ENCODE data around the gene ALPP. TPM values are rescaled to one million over a fixed set of nuclear protein-coding genes. Genes with fewer than 3 reads are reported as not detected.
A peak's percentile ranks its signal among the peaks of the same experiment; 100 is the strongest.
"Not testable (repeated sequence)": the region's sequence is repeated elsewhere in the genome, so short reads cannot be mapped to it uniquely, and the experiment has no call there.

ALPP gene
- polyA plus RNA-seq, 1 donor: 0.06 TPM

DNA sequence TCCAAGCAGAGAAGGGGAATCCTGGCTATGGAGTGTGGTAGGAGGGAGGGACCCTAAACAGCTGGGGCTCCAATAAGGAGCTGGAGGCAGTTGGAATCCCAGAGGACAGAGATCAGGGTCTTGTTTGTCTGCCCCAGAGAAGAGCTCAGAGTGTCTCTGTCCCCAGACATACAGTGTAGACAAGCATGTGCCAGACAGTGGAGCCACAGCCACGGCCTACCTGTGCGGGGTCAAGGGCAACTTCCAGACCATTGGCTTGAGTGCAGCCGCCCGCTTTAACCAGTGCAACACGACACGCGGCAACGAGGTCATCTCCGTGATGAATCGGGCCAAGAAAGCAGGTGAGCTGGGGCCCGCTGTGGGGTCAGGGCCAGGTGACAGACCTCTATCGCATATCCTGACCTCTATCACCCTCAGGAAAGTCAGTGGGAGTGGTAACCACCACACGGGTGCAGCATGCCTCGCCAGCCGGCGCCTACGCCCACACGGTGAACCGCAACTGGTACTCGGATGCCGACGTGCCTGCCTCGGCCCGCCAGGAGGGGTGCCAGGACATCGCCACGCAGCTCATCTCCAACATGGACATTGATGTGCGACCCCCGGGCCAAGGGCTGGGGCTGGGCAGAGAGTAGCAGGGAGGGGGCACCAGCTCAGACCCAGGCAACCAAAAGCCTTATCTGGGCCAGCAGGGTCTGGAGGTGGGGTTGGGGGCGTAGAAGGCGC lies 29.0 kb downstream of the ALPP start:
- not testable (repeated sequence) for H3K27ac ChIP-seq (ENCODE audit: low read length); H3K4me1 ChIP-seq (ENCODE audit: control insufficient read depth, insufficient read depth, low read length); DNase-seq; H3K4me3 ChIP-seq (ENCODE audit: low read length); H3K36me3 ChIP-seq (ENCODE audit: control insufficient read depth, insufficient read depth, low read length); H3K9me3 ChIP-seq (ENCODE audit: control insufficient read depth, low read depth, low read length)
- WGBS (ENCODE audit: insufficient coverage, low lambda C conversion rate): no CpG with 5 or more reads among the region's 30 CpGs
- peaks cover 19% of the 10 kb centered on the region for H3K27me3 ChIP-seq (ENCODE audit: control insufficient read depth, insufficient read depth, low read length)

DNA sequence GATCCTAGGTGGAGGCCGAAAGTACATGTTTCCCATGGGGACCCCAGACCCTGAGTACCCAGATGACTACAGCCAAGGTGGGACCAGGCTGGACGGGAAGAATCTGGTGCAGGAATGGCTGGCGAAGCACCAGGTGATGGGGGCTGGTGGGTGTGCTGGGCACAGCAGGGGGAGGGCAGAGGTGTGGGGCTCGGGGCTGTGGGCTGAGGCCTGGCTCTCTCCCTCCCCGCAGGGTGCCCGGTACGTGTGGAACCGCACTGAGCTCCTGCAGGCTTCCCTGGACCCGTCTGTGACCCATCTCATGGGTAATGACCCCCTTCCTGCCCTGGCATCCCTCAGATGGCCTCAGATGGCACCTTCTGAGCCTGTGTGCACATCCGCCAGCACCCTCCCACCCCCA lies 29.7 kb downstream of the ALPP start:
- H3K9me3 ChIP-seq (ENCODE audit: control insufficient read depth, low read depth, low read length); H3K27ac ChIP-seq (ENCODE audit: low read length); DNase-seq; H3K4me3 ChIP-seq (ENCODE audit: low read length); H3K36me3 ChIP-seq (ENCODE audit: control insufficient read depth, insufficient read depth, low read length); H3K4me1 ChIP-seq (ENCODE audit: control insufficient read depth, insufficient read depth, low read length): not testable (repeated sequence)
- WGBS (ENCODE audit: insufficient coverage, low lambda C conversion rate): no CpG with 5 or more reads among the region's 10 CpGs
- H3K27me3 ChIP-seq (ENCODE audit: control insufficient read depth, insufficient read depth, low read length): peaks cover 23% of the 10 kb centered on the region

DNA sequence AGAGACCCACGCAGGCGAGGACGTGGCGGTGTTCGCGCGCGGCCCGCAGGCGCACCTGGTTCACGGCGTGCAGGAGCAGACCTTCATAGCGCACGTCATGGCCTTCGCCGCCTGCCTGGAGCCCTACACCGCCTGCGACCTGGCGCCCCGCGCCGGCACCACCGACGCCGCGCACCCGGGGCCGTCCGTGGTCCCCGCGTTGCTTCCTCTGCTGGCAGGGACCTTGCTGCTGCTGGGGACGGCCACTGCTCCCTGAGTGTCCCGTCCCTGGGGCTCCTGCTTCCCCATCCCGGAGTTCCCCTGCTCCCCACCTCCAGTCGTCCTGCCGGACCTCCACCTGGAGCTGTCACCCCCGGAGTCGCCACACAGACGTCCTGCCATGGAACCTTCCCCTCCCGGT lies 31.1 kb downstream of the ALPP start:
- not testable (repeated sequence) for H3K27ac ChIP-seq (ENCODE audit: low read length); H3K4me3 ChIP-seq (ENCODE audit: low read length); H3K4me1 ChIP-seq (ENCODE audit: control insufficient read depth, insufficient read depth, low read length); DNase-seq; H3K9me3 ChIP-seq (ENCODE audit: control insufficient read depth, low read depth, low read length); H3K36me3 ChIP-seq (ENCODE audit: control insufficient read depth, insufficient read depth, low read length)
- peaks cover 32% of the 10 kb centered on the region for H3K27me3 ChIP-seq (ENCODE audit: control insufficient read depth, insufficient read depth, low read length)
- WGBS (ENCODE audit: insufficient coverage, low lambda C conversion rate): no CpG with 5 or more reads among the region's 40 CpGs

DNA sequence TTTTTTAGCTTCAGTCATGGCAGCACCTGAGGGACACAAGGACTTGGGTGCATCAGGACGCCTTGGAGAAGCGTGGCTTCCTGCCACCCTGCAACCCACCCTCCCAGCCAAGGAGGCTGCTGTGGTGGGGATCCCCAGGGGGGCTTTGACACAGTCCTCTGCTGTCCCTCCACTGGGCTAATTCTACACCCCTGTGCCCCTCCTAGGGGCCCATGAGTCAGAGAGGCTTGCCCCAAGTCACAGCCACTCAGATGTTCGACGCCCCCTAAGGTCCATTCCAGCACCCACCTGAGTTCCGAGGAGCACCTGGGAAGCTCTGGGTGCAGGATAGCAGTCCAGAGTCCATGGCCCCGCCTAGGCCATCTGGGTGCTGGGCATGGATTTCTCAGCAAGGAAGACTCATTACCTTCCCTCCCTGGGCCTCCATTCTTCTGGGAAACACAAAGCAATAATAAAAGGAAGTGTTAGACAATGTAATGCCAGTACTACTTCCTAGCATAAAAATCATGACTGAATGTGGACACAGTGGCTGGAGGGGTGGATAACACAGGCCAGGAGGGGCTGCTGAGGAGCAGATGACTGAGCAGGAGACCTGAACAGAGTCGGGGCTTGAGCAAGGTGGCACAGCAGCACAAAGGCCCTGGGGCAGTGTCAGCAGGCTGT lies 31.8 kb downstream of the ALPP start:
- H3K27me3 ChIP-seq (ENCODE audit: control insufficient read depth, insufficient read depth, low read length): peaks cover 36% of the 10 kb centered on the region
- no peak overlapping the region for H3K27ac ChIP-seq (ENCODE audit: low read length)
- peak in 1 of 2 donors; percentile 51 for DNase-seq
- H3K4me1 ChIP-seq (ENCODE audit: control insufficient read depth, insufficient read depth, low read length): peaks cover 7% of the 10 kb centered on the region
- no peaks in the 10 kb centered on the region for H3K9me3 ChIP-seq (ENCODE audit: control insufficient read depth, low read depth, low read length)
- no peaks in the 10 kb centered on the region for H3K36me3 ChIP-seq (ENCODE audit: control insufficient read depth, insufficient read depth, low read length)
- no peak overlapping the region for H3K4me3 ChIP-seq (ENCODE audit: low read length)
- no CpG with 5 or more reads among the region's 7 CpGs for WGBS (ENCODE audit: insufficient coverage, low lambda C conversion rate)

DNA sequence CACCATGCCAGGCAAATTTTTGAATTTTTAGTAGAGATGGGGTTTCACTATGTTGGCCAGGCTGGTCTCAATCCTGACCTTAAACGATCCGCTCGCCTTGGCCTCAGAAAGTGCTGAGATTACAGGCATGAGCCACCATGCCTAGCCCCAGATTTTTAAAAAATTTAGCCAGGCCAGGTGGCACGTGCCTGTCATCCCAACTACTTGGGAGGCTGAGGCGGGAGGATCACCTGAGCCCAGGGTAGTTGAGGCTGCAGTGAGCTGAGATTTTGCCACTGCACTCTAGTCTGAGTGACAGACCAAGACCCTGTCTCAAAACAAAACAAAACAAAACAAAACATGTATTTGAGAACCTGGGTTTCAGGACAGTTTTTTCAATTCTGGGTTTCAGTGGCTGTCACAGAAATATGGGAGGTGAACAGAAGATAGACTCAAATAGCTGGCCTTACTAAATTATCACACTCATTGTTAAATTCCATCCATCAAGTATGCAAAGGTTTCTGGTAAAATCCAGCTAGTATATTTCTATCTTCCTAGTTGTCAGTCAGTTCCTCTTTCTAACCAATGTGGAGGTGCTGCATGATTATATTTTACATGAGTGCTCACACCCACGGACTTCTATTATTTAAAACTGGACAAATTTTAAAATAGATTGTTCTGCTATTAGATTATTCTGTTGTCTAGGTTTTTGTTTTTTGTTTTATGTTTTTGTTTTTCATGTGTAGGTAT lies 33.5 kb downstream of the ALPP start:
- no peak for DNase-seq
- Histone ChIP-seq H3K27ac (ENCODE audit: low read length) (no peak overlapping the region), H3K4me3 (ENCODE audit: low read length) (no peak overlapping the region), H3K9me3 (ENCODE audit: control insufficient read depth, low read depth, low read length) (no peaks in the 10 kb centered on the region), H3K36me3 (ENCODE audit: control insufficient read depth, insufficient read depth, low read length) (no peaks in the 10 kb centered on the region), H3K4me1 (ENCODE audit: control insufficient read depth, insufficient read depth, low read length) (peaks cover 7% of the 10 kb centered on the region), H3K27me3 (ENCODE audit: control insufficient read depth, insufficient read depth, low read length) (peaks cover 46% of the 10 kb centered on the region)
- no CpG with 5 or more reads among the region's 6 CpGs for WGBS (ENCODE audit: insufficient coverage, low lambda C conversion rate)

DNA sequence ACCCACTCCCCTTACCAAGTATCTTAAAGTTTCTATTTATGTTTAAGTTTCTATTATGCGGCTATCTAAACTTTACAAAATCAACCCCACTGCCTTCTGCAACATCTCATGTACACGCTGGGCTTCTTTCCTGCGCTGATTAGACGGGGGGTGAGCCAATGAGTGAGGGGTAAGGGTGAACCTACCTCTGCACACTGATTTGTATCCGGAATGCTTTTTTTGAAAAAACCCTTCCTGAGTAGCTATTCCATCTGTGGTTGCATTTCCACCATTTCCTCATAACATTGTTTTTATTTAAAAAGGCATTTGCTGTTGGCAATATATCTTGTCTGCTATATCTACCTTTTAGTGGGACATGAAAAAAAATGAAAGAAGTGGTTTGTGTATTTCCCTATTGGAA lies 34.4 kb downstream of the ALPP start:
- Histone ChIP-seq H3K4me1 (ENCODE audit: control insufficient read depth, insufficient read depth, low read length) (peaks cover 7% of the 10 kb centered on the region), H3K9me3 (ENCODE audit: control insufficient read depth, low read depth, low read length) (no peaks in the 10 kb centered on the region), H3K27me3 (ENCODE audit: control insufficient read depth, insufficient read depth, low read length) (peaks cover 55% of the 10 kb centered on the region), H3K4me3 (ENCODE audit: low read length) (no peak overlapping the region), H3K36me3 (ENCODE audit: control insufficient read depth, insufficient read depth, low read length) (no peaks in the 10 kb centered on the region), H3K27ac (ENCODE audit: low read length) (no peak overlapping the region)
- 60% methylated on average over 1 of the region's 5 CpGs for WGBS (ENCODE audit: insufficient coverage, low lambda C conversion rate)
- DNase-seq: no peak

DNA sequence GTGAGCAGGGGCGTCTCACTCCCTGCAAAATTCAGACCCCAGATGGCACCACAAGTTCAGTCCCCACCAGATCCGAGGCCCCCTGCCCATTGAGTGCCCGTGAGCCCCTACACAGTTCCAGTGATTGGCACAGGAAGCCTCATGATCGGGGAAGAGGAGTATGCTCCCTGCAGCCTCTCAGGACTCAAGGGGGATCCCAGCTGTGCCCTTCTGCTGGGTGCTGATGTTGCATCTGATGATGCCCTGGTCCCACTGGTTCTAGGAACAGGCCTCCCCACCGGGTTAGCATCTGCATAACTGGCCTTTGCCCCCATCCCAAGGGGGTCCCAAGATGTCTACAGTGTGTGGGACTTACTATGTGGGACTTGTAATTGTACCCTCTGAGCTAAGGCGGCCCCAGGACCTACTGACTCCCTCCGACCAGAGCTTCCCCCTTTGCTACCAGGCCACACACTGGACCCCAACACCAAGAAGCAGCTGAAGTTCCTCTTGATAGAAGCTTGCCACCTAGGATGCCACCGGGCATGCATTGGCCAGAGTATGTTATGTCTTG lies 36.7 kb downstream of the ALPP start:
- Histone ChIP-seq H3K9me3 (ENCODE audit: control insufficient read depth, low read depth, low read length) (peaks cover 12% of the 10 kb centered on the region), H3K27ac (ENCODE audit: low read length) (no peak overlapping the region), H3K4me3 (ENCODE audit: low read length) (no peak overlapping the region), H3K4me1 (ENCODE audit: control insufficient read depth, insufficient read depth, low read length) (peaks cover 7% of the 10 kb centered on the region), H3K36me3 (ENCODE audit: control insufficient read depth, insufficient read depth, low read length) (no peaks in the 10 kb centered on the region), H3K27me3 (ENCODE audit: control insufficient read depth, insufficient read depth, low read length) (peaks cover 72% of the 10 kb centered on the region)
- no CpG with 5 or more reads among the region's 8 CpGs for WGBS (ENCODE audit: insufficient coverage, low lambda C conversion rate)
- DNase-seq: no peak

DNA sequence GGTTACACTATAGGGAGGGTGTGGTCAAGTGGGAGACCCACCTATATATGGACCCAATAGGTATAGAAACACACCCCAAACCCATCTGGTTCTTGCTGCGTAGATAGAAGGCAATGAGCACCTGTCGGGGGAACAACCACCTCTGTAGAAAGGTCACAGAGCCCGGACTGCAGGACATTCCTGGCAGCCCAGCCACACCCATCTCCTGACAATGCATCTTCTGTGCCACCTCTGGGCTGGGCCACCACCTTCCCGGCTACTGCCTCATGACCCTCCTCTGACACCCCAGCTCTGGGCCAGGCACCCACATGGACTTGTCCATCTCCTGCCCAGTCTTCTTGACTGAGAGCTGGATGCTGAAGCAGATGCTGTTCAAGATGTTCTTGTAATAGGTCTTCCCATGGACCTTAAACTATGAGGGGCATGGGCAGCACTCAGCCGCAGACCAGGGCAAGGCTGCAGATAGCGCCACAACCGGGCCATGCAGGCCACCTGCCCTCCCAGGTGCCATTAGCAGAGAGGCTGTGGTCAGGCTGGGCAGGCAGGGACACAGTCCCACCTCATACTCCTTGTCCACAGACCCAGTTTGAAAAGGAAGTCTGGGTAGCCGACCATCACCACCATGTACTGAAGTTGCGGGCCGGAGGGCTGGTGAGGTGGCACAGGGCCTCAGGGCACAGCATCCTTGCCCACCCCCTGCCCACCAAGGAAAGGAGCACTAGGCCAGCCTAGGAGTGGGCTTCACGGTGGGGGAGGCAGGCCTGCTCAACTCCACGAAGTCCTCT lies 37.4 kb downstream of the ALPP start:
- Histone ChIP-seq H3K4me1 (ENCODE audit: control insufficient read depth, insufficient read depth, low read length) (peaks cover 6% of the 10 kb centered on the region), H3K27ac (ENCODE audit: low read length) (no peak overlapping the region), H3K36me3 (ENCODE audit: control insufficient read depth, insufficient read depth, low read length) (no peaks in the 10 kb centered on the region), H3K27me3 (ENCODE audit: control insufficient read depth, insufficient read depth, low read length) (peaks cover 72% of the 10 kb centered on the region), H3K9me3 (ENCODE audit: control insufficient read depth, low read depth, low read length) (peaks cover 12% of the 10 kb centered on the region), H3K4me3 (ENCODE audit: low read length) (no peak overlapping the region)
- no peak for DNase-seq
- WGBS (ENCODE audit: insufficient coverage, low lambda C conversion rate): no CpG with 5 or more reads among the region's 12 CpGs

DNA sequence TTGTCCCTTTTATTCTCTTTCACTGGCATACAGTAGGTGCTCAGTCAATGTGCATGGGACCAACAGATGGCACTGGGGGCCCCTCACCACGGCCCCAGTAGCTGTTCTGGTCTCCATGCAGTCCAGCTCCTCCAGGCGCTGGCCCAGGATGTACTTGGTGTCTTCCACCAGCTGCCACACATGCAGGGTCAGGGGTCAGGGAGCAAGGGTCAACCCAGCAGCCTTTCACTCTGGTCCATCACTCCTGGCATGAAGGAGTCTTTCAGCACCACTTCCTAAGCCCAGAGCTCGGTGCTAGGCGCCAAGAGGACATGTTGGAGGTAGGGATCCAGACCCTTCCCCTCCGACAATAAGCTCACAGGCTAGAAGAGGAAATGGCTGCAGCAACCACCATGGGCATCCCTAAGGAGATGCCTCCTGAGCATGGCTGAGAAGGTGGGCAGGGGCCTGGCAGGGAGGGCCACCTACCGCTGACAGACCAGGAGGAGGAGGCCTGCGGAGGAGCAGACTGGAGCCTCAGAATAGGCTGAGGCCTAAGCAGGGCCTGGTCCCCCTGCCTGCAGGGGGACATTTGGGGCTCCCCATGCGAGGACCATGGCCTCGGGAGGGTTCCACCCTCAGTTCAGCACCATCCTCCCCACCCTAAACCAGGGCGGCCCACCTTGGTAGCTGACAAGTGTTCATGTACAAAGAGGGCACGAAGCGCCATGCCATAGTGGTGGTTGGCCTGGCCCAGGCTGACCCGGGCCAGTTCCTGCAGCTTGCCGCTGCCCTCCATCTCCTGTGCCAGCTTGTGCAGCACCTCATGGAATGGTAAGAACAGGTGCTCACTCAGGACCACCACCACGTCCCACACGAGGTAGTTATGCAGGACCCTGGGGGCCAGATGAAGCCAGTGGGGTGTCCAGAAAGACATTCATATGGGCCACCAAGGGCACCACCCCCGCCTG lies 38.2 kb downstream of the ALPP start:
- no peak for DNase-seq
- Histone ChIP-seq H3K27me3 (ENCODE audit: control insufficient read depth, insufficient read depth, low read length) (peaks cover 74% of the 10 kb centered on the region), H3K4me1 (ENCODE audit: control insufficient read depth, insufficient read depth, low read length) (peaks cover 3% of the 10 kb centered on the region), H3K27ac (ENCODE audit: low read length) (no peak overlapping the region), H3K4me3 (ENCODE audit: low read length) (no peak overlapping the region), H3K9me3 (ENCODE audit: control insufficient read depth, low read depth, low read length) (peaks cover 16% of the 10 kb centered on the region), H3K36me3 (ENCODE audit: control insufficient read depth, insufficient read depth, low read length) (no peaks in the 10 kb centered on the region)
- WGBS (ENCODE audit: insufficient coverage, low lambda C conversion rate): no CpG with 5 or more reads among the region's 17 CpGs

Measured in large intestine (tissue), 3 donors.